EH (cell line): ENCODE measurements around the gene SH3GLB1.

Experiments used
- DNase-seq: peaks from one replicate; pipeline ENCODE4 v3.0.0-alpha.2; 2015; ENCODE audit warnings: low read depth

The SH3GLB1 gene

DNA sequence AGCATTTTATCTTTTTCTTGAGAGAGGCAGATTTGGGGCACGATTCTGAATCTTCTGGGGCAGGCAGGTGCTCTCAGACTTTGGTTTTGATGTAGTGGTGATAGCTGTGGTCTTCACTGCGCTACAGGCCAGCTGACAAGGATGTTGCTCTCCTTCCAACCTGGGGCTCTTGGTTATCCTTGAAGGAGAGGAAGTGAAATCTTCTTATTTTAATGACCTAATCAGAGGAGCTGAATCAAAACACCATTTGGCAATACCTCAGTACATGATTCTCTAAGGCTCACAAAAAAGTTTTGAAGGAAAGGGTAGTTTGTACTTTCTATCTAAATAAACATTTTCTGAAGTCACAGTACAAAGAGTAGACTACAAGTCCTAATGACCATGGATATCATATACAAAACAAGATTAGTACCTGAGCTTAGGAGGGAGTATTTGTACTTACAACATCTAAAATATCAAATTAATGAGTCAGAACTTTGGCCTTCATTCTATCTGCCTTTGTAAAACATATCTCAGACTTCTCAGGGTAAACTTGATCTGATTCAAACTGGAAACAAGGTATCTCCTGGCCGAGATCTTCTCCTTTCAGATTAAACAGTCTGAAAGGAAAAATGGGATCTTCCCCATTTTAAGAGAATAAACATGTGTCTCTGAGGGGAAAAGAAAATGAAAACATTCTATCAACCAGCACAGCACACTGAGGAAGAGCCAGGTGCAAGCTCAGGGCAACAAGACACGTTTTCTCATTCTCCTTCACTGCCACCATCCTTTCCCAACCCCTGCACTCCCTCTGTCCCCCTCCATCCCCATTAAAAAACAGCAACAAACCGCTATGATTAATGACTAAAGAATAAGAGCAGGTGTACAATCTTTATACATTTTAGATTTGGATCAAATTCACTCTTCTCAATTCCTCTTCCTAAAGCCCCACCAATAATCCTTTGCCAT is 69.2 kb downstream of the SH3GLB1 start:
- peak; percentile 24 for DNase-seq

DNA sequence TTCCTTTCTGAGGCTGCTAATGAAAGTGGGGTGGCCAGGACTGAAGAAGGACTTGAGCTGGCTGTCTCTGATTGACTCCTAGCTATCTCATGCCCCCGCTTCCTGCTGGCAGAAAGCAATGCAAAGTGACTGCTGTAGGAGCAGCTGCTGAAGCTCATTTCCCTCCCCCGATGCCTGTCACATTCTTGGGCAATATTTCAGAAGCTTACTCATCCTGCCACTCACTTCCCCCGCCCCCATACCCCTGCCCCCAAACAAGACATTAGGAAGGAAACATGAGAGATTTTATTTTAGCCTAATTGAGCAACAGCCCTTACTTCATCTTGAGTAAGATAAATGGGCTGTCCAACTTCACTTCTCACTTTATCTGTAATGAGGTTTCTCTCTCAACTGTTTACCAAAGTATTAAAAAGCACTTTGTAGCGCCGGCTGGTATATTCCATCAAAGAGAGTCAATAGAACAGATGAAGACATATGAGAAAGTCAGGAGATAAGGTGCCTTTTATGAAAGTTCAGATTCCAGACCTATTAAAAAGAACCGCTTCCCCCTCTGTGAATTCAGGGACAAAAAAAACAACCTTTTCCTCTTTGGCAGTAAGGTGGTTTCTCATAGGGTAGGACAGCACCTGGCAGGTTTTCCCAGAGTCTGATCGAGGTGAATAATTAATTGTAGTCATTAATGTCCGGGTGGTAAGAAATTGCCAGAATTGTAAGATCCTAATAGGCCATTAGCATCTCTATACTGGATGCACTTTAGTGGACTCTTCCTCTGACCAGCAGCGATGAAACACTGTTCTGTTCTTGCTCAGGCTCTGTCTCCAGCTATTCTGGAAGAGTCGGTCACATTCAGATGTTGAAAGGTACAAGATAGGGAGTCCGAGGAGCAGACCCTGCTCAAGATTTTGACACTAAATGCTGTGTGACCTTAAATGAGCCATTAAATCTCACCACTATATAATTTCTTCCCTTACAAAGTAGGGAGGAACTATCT is 70.2 kb downstream of the SH3GLB1 start:
- peak; percentile 94 for DNase-seq

DNA sequence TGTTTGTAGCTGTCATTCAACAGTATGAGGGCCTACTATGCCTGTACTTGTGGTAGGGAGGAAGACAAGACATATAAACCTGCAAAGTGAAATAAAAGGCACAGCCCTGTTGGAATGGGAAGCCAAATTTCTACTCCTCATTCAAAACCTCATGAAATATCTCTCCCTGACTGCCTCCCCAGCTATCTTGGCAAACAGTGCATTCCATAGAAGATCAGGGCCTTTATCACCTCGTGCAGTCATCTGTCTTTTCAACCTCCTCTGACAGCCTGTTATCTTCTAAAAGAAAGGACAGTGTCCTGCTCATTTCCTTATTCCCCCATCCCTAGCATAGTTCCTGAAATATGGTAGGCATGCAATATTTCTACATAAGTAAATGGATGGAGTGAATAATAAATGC is 71.0 kb downstream of the SH3GLB1 start:
- DNase-seq: peak; percentile 51

DNA sequence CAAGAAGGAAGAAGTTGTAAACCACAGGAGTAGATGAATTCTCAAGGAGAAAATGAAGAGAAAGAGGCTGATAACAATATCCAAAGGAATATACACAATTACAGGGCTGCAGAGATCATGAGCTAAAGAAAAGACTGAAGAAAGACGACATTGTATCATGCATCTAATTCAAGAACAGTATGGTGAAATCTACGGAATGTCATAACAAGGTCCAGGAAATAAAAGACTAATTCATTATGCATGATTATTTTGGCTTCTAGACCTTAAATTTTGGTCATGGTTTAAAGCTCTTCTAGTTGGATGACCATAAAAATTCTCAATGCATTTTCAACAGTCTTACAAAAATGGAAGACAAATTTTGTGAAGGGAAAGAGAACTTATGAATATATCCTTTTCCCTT is 71.7 kb downstream of the SH3GLB1 start:
- no peak for DNase-seq

DNA sequence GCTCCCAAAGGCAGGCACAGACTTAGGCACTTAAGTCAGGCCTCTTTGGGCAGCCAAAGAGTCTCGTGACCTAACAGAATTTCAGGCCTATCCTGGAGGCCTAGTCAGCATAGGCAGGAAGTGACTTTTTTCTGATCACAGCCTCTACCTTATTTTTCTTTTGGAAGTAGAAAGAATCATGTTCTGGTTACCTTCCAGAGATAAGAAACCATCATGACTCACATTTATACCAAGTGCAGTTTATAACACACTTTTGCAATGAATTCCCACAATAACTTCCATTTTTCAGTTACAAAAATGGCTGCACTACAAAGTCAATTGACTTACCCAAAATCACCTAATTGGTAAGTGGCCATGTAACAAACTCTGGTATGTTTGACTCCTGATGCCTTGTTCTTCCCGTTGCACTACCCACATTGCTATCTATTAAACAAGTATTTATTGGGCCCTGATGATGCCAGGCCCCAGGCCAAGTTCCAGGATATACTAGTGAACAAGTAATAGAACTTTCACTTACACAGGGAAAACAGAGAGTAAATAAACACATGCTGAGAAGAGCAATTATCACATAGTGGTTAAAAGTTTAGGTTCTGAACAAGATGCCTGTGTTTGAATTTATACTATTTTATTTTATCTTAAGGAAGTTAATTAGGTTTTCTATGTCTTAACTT is 74.3 kb downstream of the SH3GLB1 start:
- DNase-seq: peak; percentile 37

DNA sequence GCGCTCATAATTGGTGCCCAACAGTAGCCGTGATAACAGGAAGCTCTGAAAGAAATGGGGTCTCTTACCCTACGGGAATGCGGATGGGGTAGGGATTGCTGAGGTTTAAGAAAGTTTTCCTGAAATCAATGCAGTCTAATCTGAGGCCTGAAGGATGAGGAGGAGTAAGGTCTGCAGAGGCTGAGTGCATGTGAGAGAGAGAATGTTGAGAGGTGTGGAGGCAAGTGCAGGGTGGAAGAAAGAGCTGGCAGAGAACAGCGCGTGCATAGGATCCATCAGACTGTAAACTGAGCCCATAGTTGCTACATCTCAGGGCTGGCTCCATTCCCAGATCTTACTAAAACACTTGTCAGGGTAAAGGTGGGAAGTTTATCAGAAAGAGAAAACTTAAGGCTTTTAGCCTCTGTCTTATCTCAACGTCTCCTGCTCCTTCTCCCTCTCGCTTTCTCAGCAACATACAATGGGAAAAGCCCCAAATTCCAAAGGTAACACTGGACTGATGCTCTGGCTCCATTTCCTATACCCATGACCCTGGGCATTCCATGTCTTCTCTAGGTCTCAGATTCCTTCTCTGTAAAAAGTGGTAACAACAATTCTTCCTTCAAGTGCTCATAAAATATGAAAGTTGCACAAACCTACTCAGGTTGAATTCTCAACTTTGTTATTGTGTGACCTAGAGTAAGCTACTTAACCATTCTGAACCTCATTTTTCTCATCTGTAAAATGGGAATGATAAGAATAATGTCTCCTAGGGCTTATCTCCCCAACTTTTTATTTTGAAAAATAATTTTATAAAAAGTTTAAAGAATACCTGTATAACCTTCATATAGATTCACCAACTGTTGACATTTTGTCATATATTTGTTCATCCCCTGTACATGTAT is 75.2 kb downstream of the SH3GLB1 start:
- peak; percentile 26 for DNase-seq

DNA sequence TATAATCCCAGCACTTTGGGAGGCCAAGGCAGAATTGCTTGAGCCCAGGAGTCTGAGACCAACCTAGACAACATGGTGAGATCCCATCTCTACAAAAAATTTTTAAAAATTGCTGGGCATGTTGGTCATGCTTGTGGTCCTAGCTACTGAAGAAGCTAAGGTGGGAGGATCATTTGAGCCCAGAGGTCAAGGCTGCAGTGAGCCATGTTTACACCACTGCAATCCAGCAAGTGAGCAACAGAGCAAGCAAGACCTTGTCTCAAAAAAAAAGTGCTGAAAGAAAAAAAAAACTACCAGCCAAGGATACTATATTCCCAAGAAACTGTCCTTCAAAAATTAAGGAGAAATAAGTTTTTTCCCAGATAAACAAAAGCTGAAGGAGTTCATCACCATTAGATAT is 78.1 kb downstream of the SH3GLB1 start:
- DNase-seq: no peak

DNA sequence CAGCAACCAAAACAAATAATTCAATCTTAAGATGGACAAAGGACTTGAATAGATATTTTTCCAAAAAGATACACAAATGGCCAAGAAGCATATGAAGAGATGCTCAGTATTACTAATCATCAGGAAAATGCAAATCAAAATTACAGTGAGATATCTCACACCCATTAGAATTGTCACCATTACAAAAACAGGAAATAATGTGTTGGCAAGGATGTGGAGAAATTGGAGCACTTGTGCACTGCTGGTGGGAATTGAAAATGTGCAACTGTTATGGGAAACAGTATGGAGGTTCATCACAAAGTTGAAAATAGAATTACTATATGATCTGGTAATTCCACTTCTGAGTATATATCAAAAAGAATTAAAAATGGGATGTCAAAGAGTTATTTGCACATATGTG is 83.2 kb downstream of the SH3GLB1 start:
- DNase-seq: no peak

DNA sequence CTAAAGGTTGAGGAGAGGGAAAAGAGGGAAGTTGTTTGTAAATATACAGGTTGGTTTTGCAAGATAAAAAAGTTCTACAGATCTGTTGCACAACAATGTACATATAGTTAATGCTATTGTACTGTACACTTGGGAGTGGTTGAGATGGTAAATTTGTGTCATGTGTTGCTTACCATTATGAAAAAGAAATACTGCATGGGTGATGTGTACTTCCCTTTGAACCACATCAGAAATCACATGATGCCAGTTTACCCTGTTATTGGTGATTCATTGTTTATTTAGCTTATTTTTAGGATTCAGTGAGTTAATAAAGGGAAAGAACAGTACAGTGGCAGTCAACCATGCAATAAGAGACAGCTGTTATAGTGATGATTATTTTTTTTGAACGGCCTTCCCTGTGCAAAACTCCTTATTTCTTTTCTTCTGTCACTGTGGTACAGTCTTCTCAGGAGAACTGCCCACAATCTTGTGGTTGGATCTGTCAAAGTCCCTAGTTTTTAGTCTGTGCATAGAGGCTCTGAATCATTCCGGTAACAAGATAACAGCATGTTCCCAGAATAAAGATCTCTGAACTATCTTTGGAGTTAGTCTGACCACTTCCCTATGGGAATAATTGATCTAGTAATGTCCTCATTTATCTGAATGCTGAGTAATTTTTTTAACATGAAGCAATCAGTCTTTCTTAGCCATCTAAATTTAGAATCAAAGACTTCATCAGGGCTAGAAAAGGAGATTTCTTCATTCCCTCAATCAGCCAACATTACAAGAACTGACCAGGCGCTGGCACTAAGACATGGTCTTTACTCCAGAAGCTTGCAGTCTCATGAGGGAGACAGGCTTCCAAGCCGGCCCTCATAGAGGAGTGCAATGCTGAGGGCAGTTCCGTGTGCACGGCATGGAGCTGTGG is 84.2 kb downstream of the SH3GLB1 start:
- DNase-seq: peak; percentile 89

DNA sequence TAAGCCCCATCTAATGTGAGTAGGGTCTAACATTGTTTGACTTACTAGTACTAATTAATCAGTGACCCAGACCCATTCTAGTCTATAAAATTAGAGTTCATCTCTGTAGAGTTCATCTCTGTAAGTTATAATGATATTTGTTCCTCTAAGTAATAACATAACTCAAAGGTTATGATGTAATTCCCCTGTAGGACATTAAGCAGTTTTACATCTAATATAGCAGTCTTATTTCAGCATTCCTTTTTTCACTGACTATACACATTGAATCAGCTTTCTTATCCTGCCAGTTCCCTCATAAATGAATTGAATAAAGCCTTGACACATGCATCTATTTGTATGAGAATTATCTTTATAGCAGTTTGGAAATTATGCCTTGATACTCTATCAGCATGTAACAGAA is 90.9 kb downstream of the SH3GLB1 start:
- no peak for DNase-seq
